ENCODE results near the gene BMPER.

The BMPER gene

GRCh38 chr7:34043461-34044305 lies 138.3 kb downstream of the BMPER start:
- no peak for DNase-seq (ENCODE audit: low read depth)
- no peak overlapping the region for H3K4me3 ChIP-seq (ENCODE audit: low read length)
- TF ChIP-seq CTCF (conservative IDR thresholded peaks at IDR 0.05; ENCODE audit: low read depth, low read length), result no peak

- TF ChIP-seq CTCF (conservative IDR thresholded peaks at IDR 0.05; ENCODE audit: low read depth, low read length), result no peak
- no peak overlapping the region for H3K4me3 ChIP-seq (ENCODE audit: low read length)
- no peak for DNase-seq (ENCODE audit: low read depth)
Observed at GRCh38 chr7:34044306-34044643, 138.9 kb downstream of the BMPER start.

GRCh38 chr7:34044734-34045353 lies 139.5 kb downstream of the BMPER start:
- no peak overlapping the region for H3K4me3 ChIP-seq (ENCODE audit: low read length)
- no peak for DNase-seq (ENCODE audit: low read depth)
- no peak for TF ChIP-seq CTCF (conservative IDR thresholded peaks at IDR 0.05; ENCODE audit: low read depth, low read length)

GRCh38 chr7:34048445-34048844 lies 143.1 kb downstream of the BMPER start:
- no peak for DNase-seq (ENCODE audit: low read depth)
- H3K4me3 ChIP-seq (ENCODE audit: low read length), result no peak overlapping the region
- TF ChIP-seq CTCF (conservative IDR thresholded peaks at IDR 0.05; ENCODE audit: low read depth, low read length), result no peak

GRCh38 chr7:34054075-34054474 lies 148.7 kb downstream of the BMPER start:
- DNase-seq (ENCODE audit: low read depth), result no peak
- no peak overlapping the region for H3K4me3 ChIP-seq (ENCODE audit: low read length)
- TF ChIP-seq CTCF (conservative IDR thresholded peaks at IDR 0.05; ENCODE audit: low read depth, low read length), result no peak

GRCh38 chr7:34057136-34057535 lies 151.8 kb downstream of the BMPER start:
- no peak for TF ChIP-seq CTCF (conservative IDR thresholded peaks at IDR 0.05; ENCODE audit: low read depth, low read length)
- no peak overlapping the region for H3K4me3 ChIP-seq (ENCODE audit: low read length)
- DNase-seq (ENCODE audit: low read depth), result no peak

GRCh38 chr7:34057956-34058355 lies 152.6 kb downstream of the BMPER start:
- TF ChIP-seq CTCF (conservative IDR thresholded peaks at IDR 0.05; ENCODE audit: low read depth, low read length), result no peak
- DNase-seq (ENCODE audit: low read depth), result no peak
- H3K4me3 ChIP-seq (ENCODE audit: low read length), result no peak overlapping the region

All from retinal pigment epithelial cell (primary cell).